ENCODE results near the gene RSRC1.
A peak's percentile ranks its signal among the peaks of the same experiment; 100 is the strongest.

The RSRC1 gene

DNA sequence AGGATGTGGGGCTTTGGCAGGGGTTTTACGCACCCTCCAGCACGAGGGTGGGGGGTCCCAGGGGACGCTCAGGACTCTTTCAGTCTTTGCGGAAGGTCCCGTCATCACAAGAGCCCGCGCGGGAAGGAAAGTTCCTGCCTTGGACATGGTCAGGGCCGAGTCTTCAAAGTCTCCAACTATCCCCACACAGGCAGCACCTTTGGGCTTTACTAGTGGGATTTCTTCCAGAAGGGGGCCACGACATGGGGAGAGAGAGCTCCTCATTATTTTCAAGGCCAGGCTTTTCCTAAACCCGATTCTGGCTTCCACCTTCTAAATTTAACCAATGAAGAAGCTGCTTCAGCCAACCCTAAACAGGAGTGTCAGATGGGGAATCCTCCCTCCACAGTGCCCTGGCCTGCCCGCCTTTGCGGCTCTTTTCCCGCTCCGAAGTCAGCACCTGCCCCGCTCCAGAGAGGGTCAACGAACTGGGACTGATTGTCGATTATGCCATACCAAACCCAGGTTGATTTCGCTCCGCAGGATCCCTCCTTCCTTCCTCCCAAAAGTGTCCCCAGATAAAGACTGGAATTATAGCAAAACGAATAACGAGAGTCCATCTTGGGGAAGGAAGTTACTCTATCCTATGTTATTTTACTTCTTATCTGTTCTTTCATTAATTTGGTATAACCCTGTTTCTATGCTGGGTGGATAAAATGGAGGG lies 14.6 kb upstream of the RSRC1 start:
- TF ChIP-seq, protein P1, sequence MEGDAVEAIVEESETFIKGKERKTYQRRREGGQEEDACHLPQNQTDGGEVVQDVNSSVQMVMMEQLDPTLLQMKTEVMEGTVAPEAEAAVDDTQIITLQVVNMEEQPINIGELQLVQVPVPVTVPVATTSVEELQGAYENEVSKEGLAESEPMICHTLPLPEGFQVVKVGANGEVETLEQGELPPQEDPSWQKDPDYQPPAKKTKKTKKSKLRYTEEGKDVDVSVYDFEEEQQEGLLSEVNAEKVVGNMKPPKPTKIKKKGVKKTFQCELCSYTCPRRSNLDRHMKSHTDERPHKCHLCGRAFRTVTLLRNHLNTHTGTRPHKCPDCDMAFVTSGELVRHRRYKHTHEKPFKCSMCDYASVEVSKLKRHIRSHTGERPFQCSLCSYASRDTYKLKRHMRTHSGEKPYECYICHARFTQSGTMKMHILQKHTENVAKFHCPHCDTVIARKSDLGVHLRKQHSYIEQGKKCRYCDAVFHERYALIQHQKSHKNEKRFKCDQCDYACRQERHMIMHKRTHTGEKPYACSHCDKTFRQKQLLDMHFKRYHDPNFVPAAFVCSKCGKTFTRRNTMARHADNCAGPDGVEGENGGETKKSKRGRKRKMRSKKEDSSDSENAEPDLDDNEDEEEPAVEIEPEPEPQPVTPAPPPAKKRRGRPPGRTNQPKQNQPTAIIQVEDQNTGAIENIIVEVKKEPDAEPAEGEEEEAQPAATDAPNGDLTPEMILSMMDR (IDR thresholded peaks at IDR 0.05; ENCODE audit: low read depth, low read length, missing control alignments): no peak
- peak overlapping the region; percentile 51 for H3K4me3 ChIP-seq (ENCODE audit: low read depth, low read length)
- DNase-seq (ENCODE audit: low read depth): no peak

DNA sequence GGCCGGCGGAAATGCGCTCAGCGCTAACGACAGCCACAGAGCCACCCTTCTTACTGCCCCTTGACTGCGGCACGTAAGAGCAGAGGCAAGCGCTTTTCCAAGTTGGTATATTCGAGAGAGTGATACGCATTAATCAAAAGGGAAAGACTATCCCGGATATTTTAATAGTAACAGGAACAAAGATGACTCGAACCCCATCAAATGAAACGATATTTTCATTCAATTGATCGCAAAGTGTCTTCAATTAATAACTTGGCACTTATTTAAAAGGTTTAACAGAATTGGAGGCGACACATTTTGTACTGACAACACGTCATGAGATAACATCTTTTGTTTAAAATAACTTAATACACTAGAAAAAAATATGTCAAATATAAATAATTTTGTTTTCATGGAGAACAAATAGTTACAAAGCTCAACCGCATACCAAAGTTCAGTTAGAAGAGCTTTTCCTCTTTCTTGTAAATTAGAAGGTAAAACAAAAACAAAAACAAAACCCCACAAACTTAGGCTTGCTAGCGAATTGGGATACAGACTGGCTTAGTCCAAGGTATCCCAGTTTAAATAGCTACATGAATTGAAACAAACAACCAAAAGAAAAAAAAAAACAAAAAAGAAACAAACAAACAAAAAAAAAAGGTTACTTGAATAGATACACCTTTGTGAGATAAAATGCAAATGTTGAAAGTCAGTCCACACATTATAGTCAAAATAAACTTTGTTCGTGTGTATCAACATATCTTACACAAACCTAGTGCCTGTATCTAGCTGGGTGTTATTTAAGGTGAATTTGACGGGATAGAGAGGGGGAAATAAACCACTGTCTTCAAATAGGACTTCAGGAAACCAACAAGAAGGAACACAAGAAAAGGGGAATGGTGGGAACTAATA lies 13.8 kb upstream of the RSRC1 start:
- peak overlapping the region; percentile 32; the same call in 1 of the 2 replicates for H3K4me3 ChIP-seq (ENCODE audit: low read depth, low read length)
- no peak for DNase-seq (ENCODE audit: low read depth)
- TF ChIP-seq, protein P1 (IDR thresholded peaks at IDR 0.05; ENCODE audit: low read depth, low read length, missing control alignments): no peak

DNA sequence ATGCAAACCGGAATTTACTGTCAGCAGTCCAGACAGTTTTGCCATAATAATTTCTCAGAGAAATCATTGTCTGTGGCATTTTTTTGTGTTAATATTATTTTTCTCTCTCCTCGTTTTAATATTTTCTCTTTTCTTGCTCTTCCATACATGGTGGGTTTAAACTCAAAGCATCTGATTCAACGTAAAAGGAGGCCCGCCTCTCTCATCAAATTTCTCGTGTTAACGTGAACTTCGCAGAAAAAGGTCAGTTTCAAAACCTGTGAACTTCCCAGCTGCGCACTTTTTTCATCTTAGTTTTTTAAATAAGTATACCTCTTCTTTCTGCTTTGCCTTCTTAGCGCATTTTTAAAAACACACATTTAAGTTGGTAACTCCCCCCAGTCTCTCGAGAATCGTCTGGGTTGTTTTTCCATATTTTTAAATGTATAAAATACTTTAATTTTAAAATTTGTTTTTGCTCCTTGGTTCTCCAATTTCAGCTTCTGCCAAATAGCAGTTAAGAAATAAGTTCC lies 12.8 kb upstream of the RSRC1 start:
- TF ChIP-seq, protein P1 (IDR thresholded peaks at IDR 0.05; ENCODE audit: low read depth, low read length, missing control alignments): no peak
- peak overlapping the region; percentile 80 for H3K4me3 ChIP-seq (ENCODE audit: low read depth, low read length)

DNA sequence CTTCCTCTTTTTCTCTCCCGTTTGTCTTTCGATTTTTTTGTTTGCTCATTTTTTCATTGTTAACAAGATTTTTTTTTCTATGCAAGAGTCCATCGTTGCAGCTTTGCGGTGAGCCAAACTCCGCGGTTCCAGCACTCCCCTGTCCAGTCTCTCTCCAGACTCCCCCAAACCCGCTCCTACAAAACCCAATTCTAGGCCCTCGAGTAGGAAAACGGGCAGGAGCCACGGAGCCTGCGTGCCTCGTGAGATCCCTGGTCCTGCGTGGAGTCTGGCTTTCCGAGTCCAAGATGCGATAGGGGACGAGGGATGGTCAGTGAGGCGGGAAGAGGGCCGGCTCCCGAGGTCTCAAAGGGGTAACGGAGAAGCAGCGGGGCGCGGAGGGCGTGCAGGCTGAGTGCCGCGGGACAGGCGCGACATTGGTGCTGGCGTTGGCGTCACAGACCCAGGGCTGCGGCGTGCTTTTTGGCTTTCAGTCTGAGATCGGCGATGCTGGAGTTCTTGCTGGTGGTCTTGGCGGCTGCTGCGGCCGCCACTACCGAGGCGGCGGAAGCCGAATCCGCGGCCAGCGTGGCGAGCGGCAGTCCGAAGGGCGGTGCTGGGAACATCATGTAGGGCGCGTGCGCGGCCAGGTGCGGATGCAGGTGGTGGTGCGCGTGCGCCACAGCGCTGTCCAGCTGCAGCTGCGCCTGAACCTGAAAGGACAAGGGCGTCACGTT lies 12.1 kb upstream of the RSRC1 start:
- DNase-seq (ENCODE audit: low read depth): peak; percentile 67
- TF ChIP-seq, protein P1 (IDR thresholded peaks at IDR 0.05; ENCODE audit: low read depth, low read length, missing control alignments): no peak
- peak overlapping the region; percentile 80 for H3K4me3 ChIP-seq (ENCODE audit: low read depth, low read length)

More for the DNA sequence above, 12.8 kb upstream of the RSRC1 start:
- no peak for DNase-seq (ENCODE audit: low read depth)

DNA sequence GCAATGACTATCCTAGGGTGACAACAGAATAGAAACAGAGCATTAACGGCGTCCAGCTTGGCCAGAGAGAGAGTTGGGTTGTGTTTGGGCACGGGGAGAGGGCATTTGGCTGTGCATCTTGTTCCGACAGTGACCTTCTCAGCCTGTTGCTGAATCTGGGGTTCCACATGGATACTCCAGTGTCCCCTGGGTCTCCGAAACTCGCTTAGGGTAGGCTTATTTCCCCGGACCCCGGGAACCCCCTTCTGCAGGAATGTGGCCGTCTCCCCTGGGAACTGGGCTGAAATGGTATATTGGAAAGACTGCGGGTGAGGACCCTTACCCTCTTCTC lies 11.6 kb upstream of the RSRC1 start:
- DNase-seq (ENCODE audit: low read depth): no peak
- H3K4me3 ChIP-seq (ENCODE audit: low read depth, low read length): peak overlapping the region; percentile 80
- TF ChIP-seq, protein P1 (IDR thresholded peaks at IDR 0.05; ENCODE audit: low read depth, low read length, missing control alignments): no peak

DNA sequence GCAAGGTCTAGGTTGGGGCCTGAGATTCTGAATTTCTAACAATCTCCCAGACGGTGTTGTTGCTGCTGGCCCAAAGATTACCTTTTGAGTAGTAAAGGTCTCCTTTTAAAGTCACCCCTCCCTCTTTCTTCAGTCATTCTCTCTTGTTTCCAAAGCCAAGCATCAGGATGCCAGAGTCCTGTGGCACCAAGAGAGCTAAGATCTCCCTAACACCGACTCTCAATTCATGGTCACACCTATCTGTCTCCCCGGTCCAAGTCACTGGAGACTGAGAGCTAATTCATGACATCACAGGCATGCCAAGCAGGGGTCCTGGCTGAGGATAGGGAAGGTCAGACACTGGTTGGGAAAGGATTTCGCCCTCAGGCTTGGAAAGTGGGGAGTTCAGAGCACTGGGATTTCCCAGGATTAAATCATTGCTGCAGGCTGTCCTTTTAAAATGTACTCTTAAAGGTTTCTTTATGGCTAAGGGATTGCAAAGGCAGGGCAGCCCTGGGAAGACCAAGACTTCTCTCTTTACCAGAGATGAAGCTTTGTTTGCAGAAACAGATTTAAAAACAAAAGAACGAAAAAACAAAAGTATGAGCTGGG lies 11.0 kb upstream of the RSRC1 start:
- DNase-seq (ENCODE audit: low read depth): no peak

More for the DNA sequence above, 11.0 kb upstream of the RSRC1 start:
- TF ChIP-seq, protein P1 (IDR thresholded peaks at IDR 0.05; ENCODE audit: low read depth, low read length, missing control alignments): no peak
- no peak overlapping the region for H3K4me3 ChIP-seq (ENCODE audit: low read depth, low read length)

All from GM12864 (cell line).